B cell (primary cell): ENCODE data around the gene HOMER2. TPM values are rescaled to one million over a fixed set of nuclear protein-coding genes. Genes with fewer than 3 reads are reported as not detected.
"Not testable (repeated sequence)": the region's sequence is repeated elsewhere in the genome, so short reads cannot be mapped to it uniquely, and the experiment has no call there.

ENCODE experiments used
- ATAC-seq: fragments of 200-7000 bp; cut with Tn5 transposase; one replicate; pipeline ENCODE4 v1.10.0; 2021; ENCODE audit warnings: low read depth, mild to moderate bottlenecking, moderate number of reproducible peaks, moderate library complexity
- CTCF ChIA-PET: fragments of 350-600 bp; sonication (Branson Sonifier 250); formaldehyde crosslinking; loops from one replicate; lab custom pipeline; 2021; ENCODE audit warnings: antibody characterized with exemption, inconsistent platforms; lab: Charles Lee
- POLR2A ChIA-PET: fragments of 350-600 bp; sonication (Branson Sonifier 250); formaldehyde crosslinking; loops from one replicate; lab custom pipeline; 2021; ENCODE audit warnings: antibody characterized with exemption; lab: Charles Lee
- DNase-seq: peaks from one replicate; pipeline ENCODE4 v3.0.0; 2013
- H2AFZ ChIP-seq: 2 replicates; pipeline ENCODE4 v1.6.1; 2012; ENCODE audit warnings: mild to moderate bottlenecking, low read depth, low read length; ENCODE audit not compliant: insufficient read depth, poor library complexity, severe bottlenecking
- H3K27ac ChIP-seq, 2 donors: 1 replicate in 1 of 2; 2 replicates in 1 of 2; pipeline ENCODE4 v1.5.1; 2012 to 2013; ENCODE audit warnings: low read length in 2 of 2, mild to moderate bottlenecking in 2 of 2, moderate library complexity in 1 of 2
- H3K27me3 ChIP-seq, 4 experiments: fragments of 200-600 bp in 1 of 4; sonication (generic) in 1 of 4; replicated peaks in 1 of 4; 1 replicate in 2 of 4; 2 replicates in 2 of 4; pipeline versions ENCODE4 v1.6.1 to v1.7.0; 2013 to 2016; ENCODE audit warnings: low read length in 3 of 4, mild to moderate bottlenecking in 2 of 4, mixed read lengths in 1 of 4, moderate library complexity in 1 of 4; ENCODE audit not compliant: insufficient read depth in 4 of 4, control insufficient read depth in 3 of 4; ENCODE audit errors: control extremely low read depth in 1 of 4
- H3K36me3 ChIP-seq, 2 experiments: replicated peaks in 1 of 2; 1 replicate in 1 of 2; 2 replicates in 1 of 2; pipeline versions ENCODE4 v1.6.1 to v1.7.1; 2013; ENCODE audit warnings: low read length in 1 of 2; ENCODE audit not compliant: insufficient read depth in 2 of 2, control insufficient read depth in 1 of 2; ENCODE audit errors: control extremely low read depth in 1 of 2, extremely low read depth in 1 of 2
- H3K4me1 ChIP-seq, 2 donors: fragments of 200-600 bp in 1 of 2; sonication (generic) in 1 of 2; 1 replicate in 1 of 2; 2 replicates in 1 of 2; pipeline versions ENCODE4 v1.5.1 to v1.6.1; 2013 to 2017; ENCODE audit warnings: low read length in 2 of 2; ENCODE audit not compliant: control insufficient read depth in 2 of 2, insufficient read depth in 2 of 2
- H3K4me2 ChIP-seq: replicated peaks from 2 replicates; pipeline ENCODE3; 2012; ENCODE audit warnings: mild to moderate bottlenecking, low read depth, low read length; ENCODE audit not compliant: poor library complexity, severe bottlenecking
- H3K4me3 ChIP-seq, 5 experiments: fragments of 200-600 bp in 1 of 5; sonication (generic) in 1 of 5; 1 replicate in 3 of 5; 2 replicates in 2 of 5; pipeline versions ENCODE4 v1.5.1 to v1.7.0; 2011 to 2016; ENCODE audit warnings: low read length in 4 of 5, mild to moderate bottlenecking in 4 of 5, low read depth in 2 of 5, control low read depth in 1 of 5, moderate library complexity in 1 of 5; ENCODE audit not compliant: insufficient read depth in 1 of 5; ENCODE audit errors: control extremely low read depth in 1 of 5, extremely low read depth in 1 of 5
- H3K79me2 ChIP-seq: fragments of 200-600 bp; sonication (generic); one replicate; pipeline ENCODE4 v1.6.0; 2016; ENCODE audit warnings: low read length; ENCODE audit not compliant: control insufficient read depth, insufficient read depth
- H3K9ac ChIP-seq: fragments of 200-600 bp; sonication (generic); 2 replicates; pipeline ENCODE4 v1.6.1; 2017; ENCODE audit warnings: mild to moderate bottlenecking, low read length, moderate library complexity
- H3K9me3 ChIP-seq, 3 donors: one replicate each; pipeline versions ENCODE4 v1.6.1 to v1.7.1; 2013; ENCODE audit warnings: low read length in 2 of 3; ENCODE audit not compliant: control insufficient read depth in 2 of 3, insufficient read depth in 1 of 3; ENCODE audit errors: control extremely low read depth in 1 of 3
- H4K20me1 ChIP-seq: 2 replicates; pipeline ENCODE4 v1.6.0; 2012; ENCODE audit warnings: mild to moderate bottlenecking, low read length; ENCODE audit not compliant: insufficient read depth, control insufficient read depth, poor library complexity, severe bottlenecking
- H3K27ac Mint-ChIP-seq: one replicate; pipeline ENCODE4 v1.8.0; 2021; ENCODE audit warnings: mixed read lengths
- H3K27me3 Mint-ChIP-seq: one replicate; pipeline ENCODE4 v1.8.0; 2021; ENCODE audit warnings: mixed read lengths
- H3K4me1 Mint-ChIP-seq: one replicate; pipeline ENCODE4 v1.8.0; 2021; ENCODE audit warnings: mixed read lengths
- H3K4me3 Mint-ChIP-seq: one replicate; pipeline ENCODE4 v1.8.0; 2021; ENCODE audit warnings: mixed read lengths
- H3K9me3 Mint-ChIP-seq: one replicate; pipeline ENCODE4 v1.8.0; 2022; ENCODE audit warnings: mixed read lengths; ENCODE audit not compliant: insufficient read depth
- CTCF ChIP-seq: fragments of 200-600 bp; IDR thresholded peaks from one replicate; pipeline ENCODE4 v1.8.0; 2022; ENCODE audit warnings: antibody characterized with exemption, mild to moderate bottlenecking
- EZH2 ChIP-seq: IDR thresholded peaks from 2 replicates; pipeline ENCODE4 v1.6.1; 2012; ENCODE audit warnings: borderline replicate concordance, low read depth, mild to moderate bottlenecking, moderate library complexity, low read length; ENCODE audit not compliant: insufficient read depth, poor library complexity, severe bottlenecking
- WGBS: methylation state at CpG from one replicate; pipeline ENCODE4 v1.1.5; 2013; ENCODE audit warnings: missing lambda C conversion rate; ENCODE audit not compliant: insufficient coverage; 5-methylcytosine and 5-hydroxymethylcytosine counted together
- intact Hi-C: fragments of 100-400 bp; cut with micrococcal nuclease; formaldehyde crosslinking; loops from one replicate; pipeline ENCODE4 v1.10.0; 2022
- polyA plus RNA-seq: library from polyadenylated mRNA; depleted of rRNA; stranded (reverse); fragments of >200 nt; gene quantifications from 2 replicates; pipeline ENCODE4 v1.2.3, GENCODE V29; 2012
- total RNA-seq, 2 donors: library from RNA; stranded (reverse); fragments of 120-200 nt in 1 of 2; gene quantifications; 1 replicate in 1 of 2; 2 replicates in 1 of 2; pipeline versions ENCODE4 v1.2.3 to v1.2.4, GENCODE V29; 2013 to 2022

HOMER2 gene
- total and polyA plus RNA-seq, 2 donors (not counting 1 experiment from before 2014, with no cell fraction given), result 5.7 to 19.5 TPM

GRCh38 chr15:82942691-82943090 lies 9.8 kb downstream of the HOMER2 start:
- Mint-ChIP-seq H3K27me3 (peaks cover 21% of the 10 kb centered on the region), H3K27ac (no peak overlapping the region), H3K4me3 (no peak overlapping the region), H3K9me3 (no peaks in the 10 kb centered on the region), H3K4me1 (peaks cover 12% of the 10 kb centered on the region)
- H3K27me3 ChIP-seq, result no peaks in the 10 kb centered on the region
- H3K9me3 ChIP-seq, result no peaks in the 10 kb centered on the region
- H3K36me3 ChIP-seq, result no peaks in the 10 kb centered on the region
- CTCF ChIA-PET, result no interaction called here
- WGBS, result 94% methylated on average over 6 of the region's 8 CpGs
- no peak overlapping the region for H3K9ac ChIP-seq
- H3K4me3 ChIP-seq, result no peak overlapping the region
- intact Hi-C loops, result no loop called here
- H3K4me2 ChIP-seq, result no peak overlapping the region
- TF ChIP-seq CTCF, result no peak
- no peak for TF ChIP-seq EZH2
- ATAC-seq, result no peak
- no peak overlapping the region for H2AFZ ChIP-seq
- H3K79me2 ChIP-seq, result no peaks in the 10 kb centered on the region
- POLR2A ChIA-PET, result interaction anchor here (0.5 kb wide), 1 partner anchor 144 kb away, joined by 6 read pairs; no protein-coding TSS in a partner anchor
- DNase-seq, result no peak
- peaks cover 8 to 9% of the 10 kb centered on the region in 2 donors for H3K4me1 ChIP-seq
- H3K27ac ChIP-seq, result no peak overlapping the region
- H4K20me1 ChIP-seq, result no peaks in the 10 kb centered on the region

GRCh38 chr15:82939678-82940077 lies 12.8 kb downstream of the HOMER2 start:
- intact Hi-C loops, DNase-seq, H3K4me1 Mint-ChIP-seq, H3K36me3 ChIP-seq, H3K9me3 ChIP-seq, H4K20me1 ChIP-seq, POLR2A ChIA-PET, H3K4me3 ChIP-seq, H2AFZ ChIP-seq, H3K9ac ChIP-seq, CTCF ChIA-PET, H3K79me2 ChIP-seq, H3K4me1 ChIP-seq, H3K27me3 ChIP-seq, H3K27ac ChIP-seq, H3K27ac Mint-ChIP-seq, H3K9me3 Mint-ChIP-seq, ATAC-seq, H3K4me3 Mint-ChIP-seq, H3K4me2 ChIP-seq: not testable (repeated sequence)
- whole genome bisulfite sequencing, result 95% methylated on average over 4 of the region's 6 CpGs
- H3K27me3 Mint-ChIP-seq, result peaks cover 12% of the 10 kb centered on the region
